Stimulated activated CD4-positive, alpha-beta T cell treated with anti-CD3 and anti-CD28 coated beads, Interleukin-12 subunit alpha, Interleukin-12 subunit beta, amount 100 ng/mL, for 24 hours (primary cell): ENCODE measurements around the gene GGTLC2.
"Not testable (repeated sequence)": the region's sequence is repeated elsewhere in the genome, so short reads cannot be mapped to it uniquely, and the experiment has no call there.

ENCODE experiments used
- DNase-seq, 2 experiments: peaks; one replicate each; pipeline ENCODE4 v3.0.0-alpha.2; 2020; ENCODE audit warnings: low read depth in 2 of 2

The GGTLC2 gene

DNA sequence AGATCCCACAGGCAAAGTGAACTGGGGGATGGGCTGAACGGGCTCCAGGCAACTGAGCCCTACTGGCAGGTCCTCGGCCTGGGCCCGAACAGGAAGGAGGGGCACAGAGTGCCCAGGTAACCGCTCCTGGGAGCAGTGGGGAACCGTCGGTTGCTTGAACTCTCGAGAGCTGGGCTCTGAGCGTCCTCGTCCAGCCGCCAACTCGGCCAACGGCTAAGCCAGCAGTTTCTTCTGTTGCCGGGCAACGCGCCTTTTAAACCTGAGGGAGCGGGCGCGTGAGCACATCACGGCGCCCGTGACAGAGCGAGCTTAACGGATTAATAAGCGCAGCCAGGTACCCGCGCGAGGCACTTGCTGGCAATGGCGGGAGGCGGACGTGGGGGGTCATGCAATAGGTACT lies at the start of gene GGTLC2:
Gene GGTLC2, plus strand, starts transcription at position 301 of the 400 bp plus-strand sequence. CDS start 1,732 bp downstream, outside the sequence.
- DNase-seq, result not testable (repeated sequence)

DNA sequence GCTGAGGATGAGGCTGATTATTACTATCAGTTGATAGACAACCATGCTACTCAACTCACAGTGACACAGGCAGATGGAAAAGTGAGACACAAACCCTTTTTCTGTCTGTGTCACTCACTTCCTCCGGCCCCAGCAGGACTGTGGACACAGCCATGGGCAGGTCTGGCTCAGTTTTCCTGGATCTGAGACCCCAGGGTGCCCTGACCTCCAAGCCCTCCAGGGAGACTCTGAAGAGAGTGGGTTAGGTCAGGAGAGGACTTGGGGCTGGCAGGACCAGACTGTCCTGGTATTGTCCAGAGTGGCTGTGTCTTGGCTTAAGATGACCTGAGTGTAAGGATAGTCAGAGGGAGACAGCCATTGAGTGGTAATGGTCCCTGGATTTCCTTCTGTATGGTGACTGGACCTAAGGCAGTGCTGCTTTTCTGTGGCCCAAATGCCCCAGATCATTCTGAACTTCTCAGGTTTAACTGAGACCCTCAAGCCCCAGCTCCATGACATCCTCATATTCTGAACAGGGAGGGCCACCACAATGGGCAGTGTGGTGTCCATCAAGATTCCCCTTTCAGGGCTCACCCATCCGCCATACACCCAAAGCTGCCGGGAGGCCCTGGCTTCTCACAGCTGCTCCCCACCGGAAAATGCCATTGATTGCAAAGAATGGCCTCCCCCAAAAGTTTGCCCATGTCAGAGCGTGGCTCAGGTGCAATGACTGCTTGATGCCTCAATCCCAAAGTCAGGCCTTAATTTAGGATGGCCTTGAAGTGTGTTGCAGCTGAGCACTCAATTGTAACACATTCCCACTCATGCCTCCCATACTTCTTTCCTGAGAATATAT lies 49.2 kb upstream of the GGTLC2 start:
- DNase-seq, result no peak

DNA sequence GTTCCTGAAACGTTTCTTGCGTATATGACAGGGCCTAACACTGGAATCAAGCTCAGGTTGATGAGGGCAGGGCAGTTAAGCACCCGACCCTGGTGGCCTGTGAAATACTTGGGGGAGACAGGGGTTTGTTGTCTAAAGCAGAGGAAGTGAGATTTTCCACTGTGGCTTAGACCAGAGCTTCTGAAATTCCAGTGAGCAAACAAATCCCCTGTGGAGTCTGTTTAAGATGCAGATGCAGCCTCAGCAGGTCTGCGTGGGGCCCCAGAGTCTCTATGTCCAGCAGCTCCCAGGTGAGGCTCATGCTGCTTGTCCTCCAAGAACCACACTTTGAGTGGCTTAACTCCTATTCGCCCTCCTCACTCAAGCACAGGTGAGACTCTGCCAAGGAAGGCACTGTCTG lies 46.3 kb upstream of the GGTLC2 start:
- no peak for DNase-seq

DNA sequence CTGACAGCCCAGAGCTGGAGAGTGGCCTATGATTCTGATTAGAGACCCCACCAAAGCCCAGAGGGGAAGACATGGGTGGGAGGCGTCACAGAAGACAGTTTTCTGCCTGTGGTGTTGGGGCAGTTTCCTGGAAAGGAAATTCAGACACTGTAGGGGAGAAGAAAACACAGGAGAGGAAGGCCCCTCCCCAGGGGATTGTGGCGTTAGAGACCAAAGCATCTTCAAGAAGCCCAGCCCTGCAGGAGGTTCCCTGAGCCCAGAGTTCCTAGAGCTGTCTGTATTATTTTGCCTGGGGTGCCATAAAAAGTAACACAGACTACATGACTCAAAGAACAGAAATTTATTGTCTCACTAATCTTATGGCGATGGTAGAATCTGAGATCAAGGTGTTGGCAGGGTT lies 45.2 kb upstream of the GGTLC2 start:
- no peak for DNase-seq

DNA sequence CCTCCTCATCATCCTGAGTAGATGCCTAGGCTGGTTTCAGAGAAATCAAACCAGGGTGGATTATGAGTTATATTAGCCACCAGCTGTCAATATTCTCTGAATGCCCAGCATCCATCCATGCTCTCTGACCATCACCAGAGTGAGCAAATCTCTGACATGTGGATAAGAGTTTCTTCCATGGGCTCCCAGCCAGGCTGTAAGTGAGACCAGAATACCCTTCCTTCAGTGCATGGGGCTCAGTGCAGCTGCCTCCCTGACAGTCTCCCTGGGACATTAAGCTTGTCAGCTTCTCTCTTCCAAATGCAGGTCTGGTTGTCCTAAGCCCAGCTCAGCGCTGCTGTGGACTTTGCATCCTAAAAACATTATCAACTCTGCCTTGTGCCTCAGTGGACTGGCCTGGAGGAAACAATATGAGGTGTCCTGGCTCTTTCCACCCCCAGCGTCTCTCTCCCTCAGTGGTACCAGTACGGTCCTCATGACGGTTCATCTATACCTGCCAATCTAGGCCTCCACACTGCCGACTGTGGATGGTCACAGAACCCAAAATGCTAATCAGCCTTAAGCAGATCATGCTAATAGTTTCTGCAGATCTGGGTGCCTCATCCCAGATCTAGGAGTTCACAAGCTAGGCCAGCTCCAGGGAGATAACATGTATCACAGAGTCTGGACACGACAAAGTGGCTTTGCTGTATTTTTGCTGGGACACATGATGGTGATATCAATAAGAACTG lies 43.7 kb upstream of the GGTLC2 start:
- DNase-seq, result no peak

DNA sequence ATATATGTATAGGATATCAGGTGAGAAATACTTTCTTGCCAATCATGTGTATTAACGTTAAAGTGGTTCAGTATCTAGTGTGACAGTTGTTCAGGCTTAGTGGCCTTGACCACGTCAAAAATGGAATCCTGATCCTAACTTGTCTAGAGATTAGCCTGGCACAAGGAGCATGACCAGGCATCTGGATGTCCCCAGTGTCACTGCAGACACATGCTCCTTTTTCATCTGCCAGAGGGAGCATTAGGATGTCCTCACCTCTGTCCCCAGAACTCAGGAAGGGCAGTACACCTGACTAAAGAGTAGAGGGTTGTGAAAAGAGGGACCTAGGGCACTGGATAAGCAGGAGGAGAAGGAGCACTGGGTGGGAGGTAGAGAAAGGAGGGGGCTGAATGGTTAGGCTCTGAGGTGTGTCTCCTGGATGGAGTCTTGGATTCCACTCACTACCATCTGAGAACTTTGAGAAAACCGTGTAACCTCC lies 40.9 kb upstream of the GGTLC2 start:
- no peak for DNase-seq

DNA sequence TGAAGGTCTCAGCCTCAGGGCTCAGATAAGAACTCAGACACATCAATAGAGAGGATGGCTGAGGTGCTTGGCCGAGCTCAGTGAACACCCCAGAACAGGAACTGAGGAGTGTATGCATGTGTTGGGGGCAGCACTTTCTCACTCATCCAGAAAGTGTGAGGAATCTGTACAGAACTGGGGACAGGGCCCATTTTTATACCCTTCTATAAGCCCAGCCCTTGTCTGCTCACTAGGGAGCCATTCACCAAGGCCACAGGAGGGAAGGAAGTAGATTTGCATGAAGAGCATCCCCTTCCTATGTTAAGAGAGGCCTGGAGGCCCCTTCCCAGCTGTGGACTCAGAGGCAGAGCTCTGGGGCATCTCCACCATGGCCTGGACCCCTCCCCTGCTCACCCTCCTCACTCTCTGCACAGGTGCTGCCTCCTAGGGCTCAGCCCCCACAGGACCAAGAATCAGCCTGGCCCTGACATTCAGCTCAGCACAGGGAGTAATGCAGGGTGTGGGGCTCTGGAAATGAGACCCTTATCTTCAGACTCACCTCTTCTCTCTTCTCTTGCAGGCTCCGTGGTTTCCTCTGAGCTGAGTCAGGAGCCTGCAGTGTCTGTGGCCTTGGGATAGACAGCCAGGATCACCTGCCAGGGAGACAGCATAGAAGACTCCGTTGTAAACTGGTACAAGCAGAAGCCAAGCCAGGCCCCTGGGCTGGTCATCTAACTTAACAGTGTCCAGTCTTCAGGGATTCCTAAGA lies 39.9 kb upstream of the GGTLC2 start:
- no peak for DNase-seq

DNA sequence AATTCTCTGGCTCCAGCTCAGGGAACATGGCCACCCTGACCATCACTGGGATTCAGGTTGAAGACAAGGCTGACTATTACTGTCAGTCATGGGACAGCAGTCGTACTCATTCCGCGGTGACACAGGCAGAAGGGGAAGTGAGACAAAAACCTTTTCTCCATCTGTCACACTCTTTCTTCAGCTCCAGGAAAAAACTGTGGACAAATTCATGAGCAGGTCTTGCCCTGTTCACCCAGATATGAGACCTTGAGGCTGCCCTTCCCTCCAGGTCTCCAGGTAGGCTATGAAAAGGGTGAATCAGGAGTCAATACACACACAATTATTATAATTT lies 39.4 kb upstream of the GGTLC2 start:
- DNase-seq, result no peak

DNA sequence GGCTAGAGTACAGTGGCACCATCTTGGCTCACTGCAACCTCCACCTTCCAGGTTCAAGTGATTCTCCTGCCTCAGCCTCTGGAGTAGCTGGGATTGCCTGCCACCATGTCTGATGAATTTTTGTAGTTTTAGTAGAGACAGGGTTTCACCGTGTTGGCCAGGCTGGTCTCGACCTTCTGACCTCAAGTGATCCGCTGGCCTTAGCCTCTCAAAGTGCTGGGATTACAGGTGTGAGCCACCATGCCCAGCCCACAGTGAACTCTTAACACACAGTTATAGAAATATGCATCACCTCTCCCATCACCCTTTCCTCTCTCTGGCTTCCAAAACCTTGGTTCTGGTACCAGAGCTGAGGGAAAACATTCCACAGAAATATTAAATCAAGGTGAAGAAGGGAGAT lies 36.4 kb upstream of the GGTLC2 start:
- not testable (repeated sequence) for DNase-seq

DNA sequence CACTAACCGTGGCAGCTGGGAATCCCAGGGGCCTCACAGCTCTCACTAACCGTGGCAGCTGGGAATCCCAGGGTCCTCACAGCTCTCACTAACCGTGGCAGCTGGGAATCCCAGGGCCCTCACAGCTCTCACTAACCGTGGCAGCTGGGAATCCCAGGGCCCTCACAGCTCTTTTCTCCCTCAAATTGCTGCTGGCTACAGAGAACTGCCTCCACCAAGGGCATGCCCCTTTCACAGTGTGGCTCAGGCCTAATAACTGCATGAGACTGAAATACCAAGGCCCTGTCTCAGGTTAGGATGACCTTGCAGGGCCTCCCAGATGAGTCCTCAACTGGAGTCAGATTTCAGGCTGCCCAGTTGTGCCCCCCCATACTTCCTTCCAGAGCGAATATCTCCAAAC lies 35.1 kb upstream of the GGTLC2 start:
- no peak for DNase-seq

DNA sequence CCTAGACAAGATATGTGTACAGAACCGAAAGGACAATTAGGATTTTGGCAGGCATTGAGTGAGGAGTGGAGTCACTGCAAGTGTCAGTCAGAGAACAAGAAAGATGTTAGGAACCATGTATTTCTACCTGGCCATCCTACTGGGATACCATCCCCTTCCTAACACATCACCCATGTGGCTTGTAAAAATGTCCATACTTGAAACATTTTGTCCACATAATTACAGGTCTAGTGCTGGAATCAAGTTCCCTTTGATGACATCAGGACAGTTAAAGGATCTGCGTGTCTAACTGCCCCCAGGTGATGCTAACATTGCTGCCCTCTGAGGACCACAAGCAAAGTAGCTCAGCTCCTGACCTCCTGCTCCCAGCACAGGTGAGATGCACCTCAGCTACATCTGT lies 31.9 kb upstream of the GGTLC2 start:
- DNase-seq, result no peak

DNA sequence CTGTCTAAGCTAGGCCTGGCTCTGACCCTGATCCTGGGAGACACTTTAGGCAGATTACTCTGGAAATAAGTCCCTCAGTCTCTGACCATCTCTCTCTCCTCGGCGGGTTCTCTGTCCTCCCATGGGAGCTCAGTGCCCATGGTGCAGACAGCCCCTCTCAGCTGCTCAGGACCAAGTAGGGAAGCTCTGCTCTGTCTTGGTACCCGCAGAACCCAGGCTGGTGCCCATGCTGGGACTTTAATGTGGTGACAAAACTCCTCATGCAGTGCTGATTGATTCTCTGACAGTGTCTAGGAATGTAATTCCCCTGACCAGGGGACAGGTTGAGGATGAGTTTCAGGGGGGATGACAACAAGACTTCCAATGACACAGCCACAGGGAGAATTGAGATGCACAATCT lies 30.3 kb upstream of the GGTLC2 start:
- no peak for DNase-seq

DNA sequence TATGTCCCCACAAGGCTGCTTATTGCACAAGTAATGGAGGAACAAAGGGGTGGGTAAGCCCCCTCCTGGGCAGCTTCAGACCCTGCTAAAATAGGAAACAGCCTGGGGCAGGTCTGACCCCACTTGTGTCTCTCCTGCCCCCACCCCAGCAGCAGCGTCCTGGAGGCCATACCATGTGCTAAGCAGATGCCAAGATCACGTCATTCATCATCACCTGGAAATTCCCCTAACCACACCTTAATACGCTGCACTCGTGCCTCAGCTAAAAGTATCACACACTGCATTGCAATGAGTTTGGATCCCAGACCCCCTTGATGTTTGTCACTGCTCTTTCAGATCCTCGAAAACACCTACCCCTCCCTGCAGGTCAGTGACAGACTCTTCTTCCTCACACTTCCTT lies 27.8 kb upstream of the GGTLC2 start:
- no peak for DNase-seq

DNA sequence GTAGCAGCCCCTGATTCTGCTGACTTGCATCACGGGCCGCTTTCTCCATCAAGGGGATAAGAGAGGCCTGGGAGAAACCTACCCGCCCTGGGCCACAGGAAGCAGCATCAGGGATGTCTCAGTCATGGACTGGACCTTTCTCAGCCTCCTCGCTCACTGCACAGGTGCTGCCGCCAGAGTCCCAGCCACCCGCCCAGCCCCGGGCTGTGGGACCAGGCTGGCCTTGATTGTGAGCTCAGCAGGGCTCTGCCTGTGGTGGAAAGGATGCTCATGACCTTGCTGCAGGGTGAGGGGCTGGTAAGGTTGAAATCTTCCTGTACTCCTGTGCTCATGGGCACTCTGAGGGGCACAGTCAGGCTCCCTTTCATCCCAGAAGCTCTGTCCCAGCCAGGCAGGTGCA lies 26.0 kb upstream of the GGTLC2 start:
- DNase-seq, result no peak

DNA sequence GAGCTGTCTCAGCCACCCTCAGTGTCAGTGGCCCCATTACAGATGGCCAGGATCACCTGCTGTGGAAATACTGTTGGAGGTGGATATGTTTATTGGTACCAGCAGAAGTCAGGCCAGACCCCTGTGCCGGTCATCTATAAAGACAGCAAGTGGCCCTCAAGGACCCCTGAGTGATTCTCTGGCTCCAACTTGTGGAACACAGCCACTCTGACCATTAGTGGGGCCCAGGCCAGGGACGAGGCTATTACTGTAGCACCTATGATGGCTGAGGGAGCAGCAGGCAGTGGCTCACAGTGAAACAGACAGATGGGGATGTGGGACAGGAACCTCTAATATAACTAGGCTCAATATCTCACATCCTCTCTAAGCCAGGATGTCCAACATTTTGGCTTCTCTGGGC lies 25.5 kb upstream of the GGTLC2 start:
- DNase-seq, result no peak

DNA sequence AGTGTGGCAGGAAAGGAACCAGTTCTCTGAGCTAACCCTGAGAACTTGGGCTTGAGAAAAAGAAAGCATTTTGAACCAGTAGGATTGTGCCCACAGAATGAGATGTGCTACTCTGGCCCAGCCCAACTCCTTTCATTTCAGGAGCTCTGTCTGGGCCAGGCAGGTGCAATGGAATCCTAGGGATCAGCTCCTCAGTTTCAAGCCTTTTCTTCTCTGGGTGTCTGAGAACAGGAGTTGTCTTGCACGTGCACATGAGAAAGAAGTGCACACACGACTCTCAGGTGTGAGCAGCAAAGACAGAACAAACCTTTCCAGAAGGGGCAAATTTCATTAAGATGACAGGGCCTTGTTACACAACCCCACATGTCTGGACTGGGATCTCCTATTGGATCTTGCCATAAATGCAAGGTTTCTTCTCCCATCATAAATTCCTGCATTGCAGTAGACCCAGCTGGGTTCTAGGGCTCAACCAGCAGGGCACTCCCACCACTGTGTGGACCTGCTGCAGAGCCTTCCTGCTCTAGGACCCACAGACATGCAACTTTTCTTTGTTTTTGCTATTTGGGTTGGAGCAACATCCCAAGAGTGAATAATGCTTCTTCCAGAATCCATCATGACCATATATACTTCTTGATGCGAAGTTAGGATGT lies 24.5 kb upstream of the GGTLC2 start:
- DNase-seq, result no peak

DNA sequence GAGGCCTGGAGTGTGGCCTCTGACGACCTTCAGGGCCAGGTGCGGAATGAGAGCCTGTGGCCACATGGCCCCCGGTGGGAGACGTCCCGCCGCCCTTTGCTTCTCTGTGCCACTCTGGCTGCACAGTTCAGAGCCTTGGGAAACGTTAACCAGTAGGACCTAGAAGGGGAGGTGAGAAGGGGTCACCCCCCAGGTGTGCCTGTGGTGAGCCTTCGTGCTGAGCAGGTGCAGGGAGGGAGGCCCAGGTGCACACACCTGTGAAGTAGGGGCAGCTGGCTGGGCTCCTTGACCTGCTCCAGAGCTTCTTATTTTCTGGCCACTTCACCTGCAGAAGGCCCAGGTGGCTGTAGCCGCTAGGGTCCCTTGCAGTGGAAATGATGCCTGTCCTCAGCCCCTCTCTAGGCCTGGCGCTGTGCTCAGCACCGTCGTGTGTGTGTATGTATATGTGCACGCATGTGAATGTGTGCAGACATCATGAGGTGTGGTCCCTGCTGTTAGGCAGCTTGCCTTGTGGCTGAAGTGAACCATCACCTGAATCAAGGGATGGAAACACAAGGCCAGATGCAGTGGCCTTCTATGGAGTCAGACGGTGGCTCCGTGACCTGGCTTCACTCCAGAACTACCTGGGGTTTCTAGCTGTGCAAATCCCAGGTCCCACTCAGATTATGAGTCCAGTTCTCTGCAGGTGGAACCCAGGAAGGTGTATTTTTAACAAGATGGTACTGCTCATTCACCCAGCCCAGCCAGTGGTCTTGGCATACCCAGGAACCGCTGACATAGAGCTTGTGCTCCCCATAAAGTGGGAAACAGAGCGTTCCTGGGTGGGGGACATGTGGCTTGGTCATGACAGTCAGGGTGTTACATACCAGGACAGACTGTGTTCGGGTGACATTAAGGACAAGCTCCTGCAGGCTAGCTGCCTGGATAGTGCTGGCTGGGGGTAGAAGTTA lies 15.6 kb upstream of the GGTLC2 start:
- not testable (repeated sequence) for DNase-seq

DNA sequence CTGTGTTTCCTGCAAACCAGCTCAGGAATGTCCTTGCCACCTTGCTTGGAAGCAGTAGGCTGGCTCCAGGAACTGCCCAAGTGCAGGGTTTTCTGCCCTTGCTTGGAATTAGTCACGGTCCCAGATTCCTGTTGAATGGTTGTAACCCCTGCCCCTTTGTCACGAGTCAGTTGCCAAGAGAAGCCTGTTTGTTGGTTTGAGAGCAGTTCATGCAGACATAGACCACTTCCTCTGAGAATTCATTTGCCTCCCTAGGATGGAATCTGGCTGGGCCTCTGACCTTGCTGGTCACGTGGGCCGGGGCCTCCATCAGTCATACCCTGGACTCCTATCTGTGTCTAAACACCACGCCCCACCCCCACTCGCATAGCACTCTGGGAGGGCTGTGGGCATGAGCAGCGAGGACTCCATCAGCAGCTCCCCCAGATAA lies 13.2 kb upstream of the GGTLC2 start:
- DNase-seq, result not testable (repeated sequence)

DNA sequence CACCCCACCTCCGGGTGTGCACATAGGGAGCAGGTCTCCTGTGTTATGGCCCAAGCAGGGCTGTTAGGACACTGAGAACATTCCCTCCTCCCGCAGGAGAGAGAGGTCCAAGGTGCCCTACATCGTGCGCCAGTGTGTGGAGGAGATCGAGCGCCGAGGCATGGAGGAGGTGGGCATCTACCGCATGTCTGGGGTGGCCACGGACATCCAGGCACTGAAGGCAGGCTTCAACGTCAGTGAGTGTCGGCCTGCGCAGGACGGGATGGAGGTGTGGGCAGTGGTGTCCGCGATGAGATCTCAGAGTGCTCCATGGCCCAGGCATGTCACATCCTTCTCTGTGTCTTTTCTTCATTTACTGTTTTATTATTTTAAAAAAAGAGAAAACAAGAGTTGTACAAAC lies 12.2 kb upstream of the GGTLC2 start:
- not testable (repeated sequence) for DNase-seq

DNA sequence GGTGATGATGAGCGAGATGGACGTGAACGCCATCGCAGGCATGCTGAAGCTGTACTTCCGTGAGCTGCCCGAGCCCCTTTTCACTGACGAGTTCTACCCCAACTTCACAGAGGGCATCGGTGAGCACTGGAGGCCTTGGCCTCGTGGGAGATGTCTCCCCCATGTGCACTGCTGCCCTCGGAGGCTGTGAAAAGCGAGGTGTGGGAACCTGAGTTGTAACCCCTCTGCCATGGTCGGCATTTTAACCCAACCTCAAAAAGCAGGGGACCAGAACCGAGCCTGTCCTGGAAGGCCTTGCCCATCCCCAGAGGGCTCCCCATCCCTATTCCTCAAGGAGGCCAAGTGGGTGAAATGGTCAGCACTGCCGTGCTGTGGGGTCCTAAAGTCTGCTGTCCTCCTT lies 10.9 kb upstream of the GGTLC2 start:
- not testable (repeated sequence) for DNase-seq

DNA sequence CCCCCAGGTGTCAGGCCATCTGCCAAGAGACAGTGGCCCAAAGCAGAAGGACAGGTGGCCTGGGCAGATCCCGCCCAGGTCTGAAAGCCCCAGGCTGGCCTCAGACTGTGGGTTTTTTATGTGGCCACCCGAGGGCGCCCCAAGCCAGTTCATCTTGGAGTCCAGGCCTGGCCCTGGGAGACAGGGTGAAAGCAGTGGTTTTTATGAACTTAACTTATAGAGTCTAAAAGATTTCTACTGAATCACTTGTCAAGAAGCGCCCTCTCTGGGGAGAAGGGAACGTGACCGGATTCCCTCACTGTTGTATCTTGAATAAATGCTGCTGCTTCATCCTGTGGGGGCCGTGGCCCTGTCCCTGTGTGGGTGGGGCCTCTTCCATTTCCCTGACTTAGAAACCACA lies 8.2 kb upstream of the GGTLC2 start:
- peak in 1 of 2 experiments; percentile 8 for DNase-seq
